Mesendoderm (in vitro differentiated cells): ENCODE results near the gene NKX3-2.

ENCODE experiments used
- DNase-seq: peaks from one replicate; pipeline ENCODE4 v3.0.0; 2013
- H2AK5ac ChIP-seq: 2 replicates; pipeline ENCODE4 v1.6.1; 2013; ENCODE audit warnings: low read length, inconsistent platforms
- H2BK120ac ChIP-seq: 2 replicates; pipeline ENCODE4 v1.6.1; 2013; ENCODE audit warnings: low read depth, mild to moderate bottlenecking, low read length, moderate library complexity, mixed read lengths
- H2BK15ac ChIP-seq: replicated peaks from 2 replicates; pipeline ENCODE4 v1.6.1; 2013; ENCODE audit warnings: low read depth, mild to moderate bottlenecking, moderate library complexity
- H2BK5ac ChIP-seq: 2 replicates; pipeline ENCODE4 v1.6.1; 2013; ENCODE audit warnings: low read length, inconsistent platforms
- H3K18ac ChIP-seq: 2 replicates; pipeline ENCODE4 v1.6.1; 2013; ENCODE audit warnings: mild to moderate bottlenecking, low read length, mixed read lengths
- H3K23ac ChIP-seq: one replicate; pipeline ENCODE4 v1.6.1; 2013; ENCODE audit warnings: low read length
- H3K27ac ChIP-seq: 2 replicates; pipeline ENCODE4 v1.5.1; 2013; ENCODE audit warnings: low read depth, mild to moderate bottlenecking, inconsistent platforms, low read length, moderate library complexity
- H3K27me3 ChIP-seq: 2 replicates; pipeline ENCODE4 v1.6.1; 2013; ENCODE audit warnings: low read length, control low read depth, mild to moderate bottlenecking, inconsistent platforms; ENCODE audit not compliant: insufficient read depth, poor library complexity
- H3K36me3 ChIP-seq: 2 replicates; pipeline ENCODE4 v1.6.1; 2013; ENCODE audit warnings: low read length, inconsistent platforms; ENCODE audit not compliant: control insufficient read depth, insufficient read depth
- H3K4ac ChIP-seq: one replicate; pipeline ENCODE4 v1.6.1; 2013; ENCODE audit warnings: low read depth, mild to moderate bottlenecking, low read length, moderate library complexity
- H3K4me1 ChIP-seq: 2 replicates; pipeline ENCODE4 v1.6.1; 2013; ENCODE audit warnings: low read depth, low read length, inconsistent platforms; ENCODE audit not compliant: control insufficient read depth
- H3K4me2 ChIP-seq: 2 replicates; pipeline ENCODE4 v1.6.1; 2013; ENCODE audit warnings: low read length
- H3K4me3 ChIP-seq: 2 replicates; pipeline ENCODE4 v1.5.1; 2013; ENCODE audit warnings: mild to moderate bottlenecking, low read length
- H3K56ac ChIP-seq: one replicate; pipeline ENCODE4 v1.6.1; 2013; ENCODE audit warnings: low read length
- H3K79me1 ChIP-seq: 2 replicates; pipeline ENCODE4 v1.6.1; 2013; ENCODE audit warnings: low read length, inconsistent platforms
- H3K79me2 ChIP-seq: 2 replicates; pipeline ENCODE4 v1.6.1; 2013; ENCODE audit warnings: mild to moderate bottlenecking, low read length; ENCODE audit not compliant: control insufficient read depth, insufficient read depth
- H3K9ac ChIP-seq: 2 replicates; pipeline ENCODE4 v1.6.1; 2013; ENCODE audit warnings: low read length, inconsistent platforms
- H4K5ac ChIP-seq: one replicate; pipeline ENCODE4 v1.6.1; 2013; ENCODE audit warnings: low read length
- H4K8ac ChIP-seq: one replicate; pipeline ENCODE4 v1.6.1; 2013; ENCODE audit warnings: low read depth, mild to moderate bottlenecking, control low read depth, low read length, moderate library complexity
- WGBS: extraction: QIAGEN DNeasy Blood & Tissue Kit; methylation state at CpG from one replicate; pipeline ENCODE4 v1.1.7; 2013; ENCODE audit warnings: low lambda C conversion rate, missing lambda C conversion rate; ENCODE audit not compliant: insufficient coverage; ENCODE audit errors: extremely low coverage; 5-methylcytosine and 5-hydroxymethylcytosine counted together

Gene NKX3-2

GRCh38 chr4:13544606-13545393, 492 bp upstream of the NKX3-2 start:
- Histone ChIP-seq H2BK5ac (no peak overlapping the region), H3K4me1 (peaks cover 1% of the 10 kb centered on the region), H3K79me2 (no peaks in the 10 kb centered on the region), H3K27me3 (peaks cover 56% of the 10 kb centered on the region), H3K79me1 (no peaks in the 10 kb centered on the region), H4K8ac (no peak overlapping the region), H3K23ac (no peak overlapping the region), H3K4ac (no peak overlapping the region), H3K56ac (peak overlapping the region; percentile 39), H4K5ac (no peak overlapping the region), H3K18ac (peak overlapping the region; percentile 91), H3K9ac (peak overlapping the region; percentile 46), H2BK120ac (no peak overlapping the region), H2BK15ac (no peak overlapping the region), H3K36me3 (no peaks in the 10 kb centered on the region), H3K4me2 (peak overlapping the region; percentile 61), H2AK5ac (no peak overlapping the region), H3K4me3 (peak overlapping the region; percentile 18), H3K27ac (peak overlapping the region; percentile 66)
- peak; percentile 97 for DNase-seq
- no CpG with 5 or more reads among the region's 54 CpGs for WGBS

- no peak overlapping the region for H3K23ac ChIP-seq
- H2BK15ac ChIP-seq = no peak overlapping the region
- H2BK5ac ChIP-seq = no peak overlapping the region
- no peak overlapping the region for H3K4ac ChIP-seq
- no peak for DNase-seq
- H4K5ac ChIP-seq = no peak overlapping the region
- no CpG with 5 or more reads among the region's 30 CpGs for WGBS
- H3K9ac ChIP-seq = peak overlapping the region; percentile 55
- H3K4me1 ChIP-seq = peaks cover 1% of the 10 kb centered on the region
- H2BK120ac ChIP-seq = no peak overlapping the region
- no peaks in the 10 kb centered on the region for H3K79me2 ChIP-seq
- H4K8ac ChIP-seq = no peak overlapping the region
- no peaks in the 10 kb centered on the region for H3K79me1 ChIP-seq
- H3K4me3 ChIP-seq = no peak overlapping the region
- no peak overlapping the region for H2AK5ac ChIP-seq
- no peak overlapping the region for H3K27ac ChIP-seq
- peaks cover 72% of the 10 kb centered on the region for H3K27me3 ChIP-seq
- H3K36me3 ChIP-seq = no peaks in the 10 kb centered on the region
- H3K4me2 ChIP-seq = peak overlapping the region; percentile 66
- H3K56ac ChIP-seq = peak overlapping the region; percentile 56
- H3K18ac ChIP-seq = no peak overlapping the region
Measured at GRCh38 chr4:13543032-13543838, 1.1 kb downstream of the NKX3-2 start.

GRCh38 chr4:13542577-13543031, 1.7 kb downstream of the NKX3-2 start:
- H3K4me1 ChIP-seq = peaks cover 1% of the 10 kb centered on the region
- no CpG with 5 or more reads among the region's 27 CpGs for WGBS
- H3K18ac ChIP-seq = no peak overlapping the region
- no peak overlapping the region for H3K4ac ChIP-seq
- no peak overlapping the region for H3K4me2 ChIP-seq
- H2AK5ac ChIP-seq = no peak overlapping the region
- no peak for DNase-seq
- H3K27me3 ChIP-seq = peaks cover 76% of the 10 kb centered on the region
- no peak overlapping the region for H2BK5ac ChIP-seq
- H3K79me2 ChIP-seq = no peaks in the 10 kb centered on the region
- no peak overlapping the region for H2BK120ac ChIP-seq
- H3K56ac ChIP-seq = no peak overlapping the region
- H2BK15ac ChIP-seq = no peak overlapping the region
- no peak overlapping the region for H4K8ac ChIP-seq
- no peak overlapping the region for H3K9ac ChIP-seq
- no peak overlapping the region for H3K27ac ChIP-seq
- H3K23ac ChIP-seq = no peak overlapping the region
- H3K79me1 ChIP-seq = no peaks in the 10 kb centered on the region
- H3K4me3 ChIP-seq = no peak overlapping the region
- H3K36me3 ChIP-seq = no peaks in the 10 kb centered on the region
- no peak overlapping the region for H4K5ac ChIP-seq

GRCh38 chr4:13541720-13542576, 2.4 kb downstream of the NKX3-2 start:
- Histone ChIP-seq H3K56ac (no peak overlapping the region), H2BK5ac (no peak overlapping the region), H2BK15ac (no peak overlapping the region), H3K9ac (no peak overlapping the region), H3K79me1 (no peaks in the 10 kb centered on the region), H2BK120ac (no peak overlapping the region), H3K18ac (no peak overlapping the region), H3K4me2 (peak overlapping the region; percentile 29), H4K5ac (no peak overlapping the region), H3K4me3 (no peak overlapping the region), H4K8ac (no peak overlapping the region), H3K4ac (no peak overlapping the region), H3K36me3 (no peaks in the 10 kb centered on the region), H3K27ac (no peak overlapping the region), H3K23ac (no peak overlapping the region), H3K79me2 (no peaks in the 10 kb centered on the region), H3K4me1 (peaks cover 1% of the 10 kb centered on the region), H2AK5ac (no peak overlapping the region), H3K27me3 (peaks cover 78% of the 10 kb centered on the region)
- no CpG with 5 or more reads among the region's 79 CpGs for WGBS
- peak; percentile 87 for DNase-seq

GRCh38 chr4:13541176-13541604, 3.1 kb downstream of the NKX3-2 start:
- Histone ChIP-seq H2BK15ac (no peak overlapping the region), H3K4me3 (no peak overlapping the region), H2BK120ac (no peak overlapping the region), H3K4ac (no peak overlapping the region), H3K27me3 (peaks cover 78% of the 10 kb centered on the region), H3K9ac (no peak overlapping the region), H3K18ac (no peak overlapping the region), H3K79me2 (no peaks in the 10 kb centered on the region), H3K23ac (no peak overlapping the region), H3K56ac (no peak overlapping the region), H3K4me2 (no peak overlapping the region), H3K36me3 (no peaks in the 10 kb centered on the region), H2AK5ac (no peak overlapping the region), H4K8ac (no peak overlapping the region), H3K4me1 (no peaks in the 10 kb centered on the region), H4K5ac (no peak overlapping the region), H3K27ac (no peak overlapping the region), H2BK5ac (no peak overlapping the region), H3K79me1 (no peaks in the 10 kb centered on the region)
- DNase-seq = no peak
- no CpG with 5 or more reads among the region's 10 CpGs for WGBS
